ENCODE data around the gene GRHL3. TPM values are rescaled to one million over a fixed set of nuclear protein-coding genes. Genes with fewer than 3 reads are reported as not detected.

The GRHL3 gene
- total RNA-seq, 1 donor from 2014 or later = 0.80 TPM

GRCh38 chr1:24323281-24323680 lies 4.1 kb downstream of the GRHL3 start:
- ATAC-seq = no peak
- TF ChIP-seq CTCF (IDR thresholded peaks at IDR 0.05) = no peak

DNA sequence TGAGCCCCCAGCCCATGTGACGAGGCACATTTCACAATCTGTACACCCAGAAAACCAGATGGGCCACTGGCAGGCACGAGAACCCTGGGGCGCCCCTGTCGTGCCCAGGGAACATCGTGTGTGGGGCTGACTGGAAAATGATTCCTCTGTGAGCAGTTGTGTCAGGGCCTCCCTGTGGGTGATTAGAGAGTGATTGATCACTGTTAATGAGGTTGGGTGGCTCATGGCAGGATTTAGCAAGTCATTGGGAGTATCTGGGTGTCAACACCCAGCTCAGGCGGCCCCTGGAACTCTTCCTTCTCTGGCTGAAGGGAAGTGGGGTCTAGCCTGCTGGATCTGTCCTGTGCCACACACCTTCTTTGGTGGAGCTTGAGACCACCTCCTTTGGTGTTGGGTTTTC lies 5.7 kb downstream of the GRHL3 start:
- no peak for TF ChIP-seq CTCF (IDR thresholded peaks at IDR 0.05)
- H3K27ac ChIP-seq = no peak overlapping the region
- H3K36me3 ChIP-seq = no peaks in the 10 kb centered on the region
- intact Hi-C loops (cut with DNase I) = no loop called here
- DNase-seq (no peak), ATAC-seq (no peak)
- H3K4me1 ChIP-seq = peaks cover 13% of the 10 kb centered on the region
- peaks cover 15% of the 10 kb centered on the region for H3K27me3 ChIP-seq (ENCODE audit: low read depth)
- H3K9me3 ChIP-seq = no peaks in the 10 kb centered on the region
- no peak overlapping the region for H3K4me3 ChIP-seq

More at GRCh38 chr1:24323281-24323680, 4.1 kb downstream of the GRHL3 start:
- Histone ChIP-seq H3K27ac (no peak overlapping the region), H3K4me3 (no peak overlapping the region), H3K36me3 (no peaks in the 10 kb centered on the region), H3K4me1 (peaks cover 26% of the 10 kb centered on the region), H3K27me3 (ENCODE audit: low read depth) (peaks cover 31% of the 10 kb centered on the region), H3K9me3 (no peaks in the 10 kb centered on the region)
- no peak for DNase-seq
- intact Hi-C loops (cut with DNase I) = no loop called here

DNA sequence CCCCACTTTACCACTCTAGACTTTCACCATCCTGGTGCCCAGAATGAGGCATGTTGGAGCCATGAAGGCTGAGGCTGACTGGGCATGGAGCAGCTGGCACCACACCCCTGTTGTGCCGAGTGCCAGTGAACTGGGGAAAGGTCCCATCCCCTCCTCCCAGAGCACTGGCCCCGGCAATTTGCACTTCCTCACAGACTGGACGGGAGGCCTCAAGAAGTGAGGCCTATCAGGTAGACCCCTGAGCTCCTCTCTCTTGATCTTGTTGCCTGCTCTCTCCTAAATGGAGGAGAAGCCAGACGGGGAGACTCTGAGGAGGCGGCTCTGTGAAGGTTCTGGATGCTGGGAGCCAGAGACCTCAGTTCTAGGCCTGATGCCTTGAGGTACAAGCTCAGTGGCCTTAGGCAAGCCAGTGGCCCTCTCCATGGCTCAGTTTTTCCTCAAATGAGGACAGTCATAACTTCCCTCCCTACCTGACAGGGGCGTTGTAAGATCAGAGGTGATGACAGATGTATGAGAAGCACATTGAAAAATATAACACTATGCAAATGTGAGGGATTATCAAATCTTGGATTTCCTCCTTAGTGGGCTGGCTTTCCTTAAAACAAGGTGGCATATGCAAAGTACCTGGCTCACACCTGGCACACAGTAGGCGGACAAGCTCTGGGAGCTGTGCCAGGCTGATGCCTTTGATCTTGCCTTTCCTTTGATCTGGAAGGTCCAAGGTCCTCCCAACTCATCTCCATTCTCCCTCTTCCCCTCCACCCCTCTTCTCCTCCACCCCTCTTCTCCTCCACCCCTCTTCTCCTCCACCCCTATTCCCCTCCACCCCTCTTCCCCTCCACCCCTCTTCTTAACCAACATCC lies 6.7 kb downstream of the GRHL3 start:
- ATAC-seq (no peak), DNase-seq (no peak)
- Histone ChIP-seq H3K36me3 (no peaks in the 10 kb centered on the region), H3K27ac (no peak overlapping the region), H3K27me3 (ENCODE audit: low read depth) (peaks cover 13% of the 10 kb centered on the region), H3K4me3 (no peak overlapping the region), H3K9me3 (no peaks in the 10 kb centered on the region), H3K4me1 (peaks cover 13% of the 10 kb centered on the region)
- TF ChIP-seq CTCF (IDR thresholded peaks at IDR 0.05) = no peak
- intact Hi-C loops (cut with DNase I) = no loop called here

DNA sequence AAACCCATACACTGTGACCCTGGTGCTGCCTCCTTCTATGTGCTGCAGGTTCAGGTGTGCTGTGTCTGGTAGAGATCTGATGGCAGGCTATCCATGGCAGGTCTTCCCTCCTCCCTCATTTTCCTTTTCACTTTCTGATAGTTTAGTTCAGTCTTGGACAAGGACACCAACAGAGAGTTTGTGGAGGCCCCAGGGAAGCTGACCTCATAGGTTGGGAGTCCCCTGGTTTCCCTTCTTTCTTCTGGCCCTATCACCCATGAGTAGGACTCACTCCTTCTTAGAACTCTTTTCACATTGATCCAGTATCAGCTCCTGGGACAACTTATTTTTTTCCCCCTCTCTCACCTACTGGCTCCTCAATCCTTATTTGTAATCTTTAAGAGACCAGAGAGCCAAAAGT lies 8.3 kb downstream of the GRHL3 start:
- no peak for TF ChIP-seq CTCF (IDR thresholded peaks at IDR 0.05)
- intact Hi-C loops (cut with DNase I) = no loop called here
- peaks cover under 1% of the 10 kb centered on the region for H3K4me1 ChIP-seq
- DNase-seq (no peak), ATAC-seq (no peak)
- peaks cover 2% of the 10 kb centered on the region for H3K27me3 ChIP-seq (ENCODE audit: low read depth)
- no peaks in the 10 kb centered on the region for H3K9me3 ChIP-seq
- no peaks in the 10 kb centered on the region for H3K36me3 ChIP-seq
- H3K4me3 ChIP-seq = no peak overlapping the region
- no peak overlapping the region for H3K27ac ChIP-seq

- Histone ChIP-seq H3K4me1 (no peaks in the 10 kb centered on the region), H3K27me3 (ENCODE audit: low read depth) (no peaks in the 10 kb centered on the region), H3K36me3 (no peaks in the 10 kb centered on the region), H3K27ac (no peak overlapping the region), H3K4me3 (no peak overlapping the region), H3K9me3 (no peaks in the 10 kb centered on the region)
- DNase-seq (no peak), ATAC-seq (no peak)
- TF ChIP-seq CTCF (IDR thresholded peaks at IDR 0.05) = no peak
- intact Hi-C loops (cut with DNase I) = no loop called here
These were observed 8.7 kb downstream of the GRHL3 start for GRCh38 chr1:24327891-24328290.

Data from lower lobe of right lung (tissue), 2 donors.